Upper lobe of left lung (tissue), 6 donors: ENCODE measurements around the gene EHMT1. TPM values are rescaled to one million over a fixed set of nuclear protein-coding genes. Genes with fewer than 3 reads are reported as not detected.

ENCODE experiments used
- ATAC-seq, 2 donors: fragments of 200-7000 bp; cut with Tn5 transposase; one replicate each; pipeline ENCODE4 v1.9.1; 2022; ENCODE audit warnings: mild to moderate bottlenecking in 2 of 2, moderate library complexity in 2 of 2; ENCODE audit not compliant: low FRiP score in 2 of 2
- DNase-seq, 2 donors: peaks; one replicate each; pipeline ENCODE4 v3.0.0-alpha.2; 2019 to 2020
- H3K27ac ChIP-seq, 4 donors: fragments of 200-600 bp; sonication (generic); one replicate each; pipeline ENCODE4 v1.5.1; 2016 to 2019
- H3K27me3 ChIP-seq, 4 donors: fragments of 200-600 bp; sonication (generic); one replicate each; pipeline ENCODE4 v1.5.1; 2017 to 2019
- H3K36me3 ChIP-seq, 4 donors: fragments of 200-600 bp; sonication (generic); one replicate each; pipeline ENCODE4 v1.5.1; 2016 to 2019
- H3K4me1 ChIP-seq, 4 donors: fragments of 200-600 bp; sonication (generic); one replicate each; pipeline ENCODE4 v1.5.1; 2018 to 2019
- H3K4me3 ChIP-seq, 4 donors: fragments of 200-600 bp; sonication (generic); one replicate each; pipeline ENCODE4 v1.5.1; 2017 to 2019; ENCODE audit warnings: mild to moderate bottlenecking in 2 of 4, moderate library complexity in 1 of 4
- H3K9me3 ChIP-seq, 4 donors: fragments of 200-600 bp; sonication (generic); one replicate each; pipeline ENCODE4 v1.5.1; 2018 to 2019
- CTCF ChIP-seq, 6 experiments: fragments of 450-650 bp in 4 of 6; fragments of 200-600 bp in 2 of 6; sonication (generic) in 2 of 6; IDR thresholded peaks; one replicate each; pipeline ENCODE4 v1.5.1; 2016 to 2019; ENCODE audit warnings: antibody characterized with exemption in 6 of 6
- EP300 ChIP-seq, 4 donors: sonication (generic); formaldehyde crosslinking; IDR thresholded peaks; one replicate each; pipeline ENCODE4 v1.5.1; 2017; ENCODE audit warnings: antibody characterized with exemption in 4 of 4, control low read depth in 2 of 4
- POLR2A ChIP-seq, 4 donors: fragments of 450-650 bp; IDR thresholded peaks; one replicate each; pipeline ENCODE4 v1.5.1; 2016 to 2017; ENCODE audit warnings: antibody characterized with exemption in 4 of 4, mild to moderate bottlenecking in 2 of 4
- POLR2AphosphoS5 ChIP-seq, 2 donors: sonication (generic); formaldehyde crosslinking; IDR thresholded peaks; one replicate each; pipeline ENCODE4 v1.5.1; 2017; ENCODE audit warnings: antibody characterized with exemption in 2 of 2
- WGBS, 2 donors: methylation state at CpG; one replicate each; pipeline ENCODE4 v1.1.5; 2017 to 2018; 5-methylcytosine and 5-hydroxymethylcytosine counted together
- total RNA-seq, 6 donors: library from RNA; depleted of rRNA in 4 of 6; stranded (reverse); fragments of >200 nt in 4 of 6; gene quantifications; one replicate each; pipeline versions ENCODE4 v1.1.0 to v1.2.1, GENCODE V29; 2016 to 2021
- donor health status: DM: no; HTN: no; CAD: no; lungs with moderate emphysema.
- donor health status: DM: no; HTN: yes; CAD: no; lungs with severe emphysema.

EHMT1 gene
- total RNA-seq, 6 donors from 2014 or later = 68.0 to 183 (median 83.6) TPM

- TF ChIP-seq POLR2A (IDR thresholded peaks at IDR 0.05) = no peak
- peak in 1 of 4 donors; percentile 32 for TF ChIP-seq EP300 (IDR thresholded peaks at IDR 0.05)
- H3K27ac ChIP-seq = peak overlapping the region in 1 of 4 donors; percentile 65
- 69 to 80% methylated on average over 22 to 24 of the region's 26 CpGs for WGBS, 2 donors
Observed at GRCh38 chr9:137813651-137814415, 195.0 kb downstream of the EHMT1 start.

GRCh38 chr9:137814436-137814835, 195.6 kb downstream of the EHMT1 start:
- H3K27me3 ChIP-seq = no peaks in the 10 kb centered on the region
- H3K4me1 ChIP-seq = peaks cover 0 to 10% (median 0%) of the 10 kb centered on the region in 4 donors
- peaks cover 38 to 82% (median 73%) of the 10 kb centered on the region in 4 donors for H3K36me3 ChIP-seq
- no peak overlapping the region for H3K4me3 ChIP-seq
- TF ChIP-seq POLR2AphosphoS5 (IDR thresholded peaks at IDR 0.05) = no peak
- no peak for TF ChIP-seq POLR2A (IDR thresholded peaks at IDR 0.05)
- TF ChIP-seq EP300 (IDR thresholded peaks at IDR 0.05) = no peak
- TF ChIP-seq CTCF (IDR thresholded peaks at IDR 0.05) = no peak
- peak overlapping the region in 1 of 4 donors; percentile 65 for H3K27ac ChIP-seq
- WGBS, 2 donors = 80 to 85% methylated on average over 6 to 23 of the region's 23 CpGs
- DNase-seq (peak in 1 of 2 donors; percentile 76), ATAC-seq (no peak)
- no peaks in the 10 kb centered on the region for H3K9me3 ChIP-seq

More at GRCh38 chr9:137813651-137814415, 195.0 kb downstream of the EHMT1 start:
- DNase-seq = peak; percentile 86 to 87
- Histone ChIP-seq H3K4me1 (peaks cover 0 to 10% (median 0%) of the 10 kb centered on the region in 4 donors), H3K27me3 (no peaks in the 10 kb centered on the region), H3K36me3 (peaks cover 38 to 88% (median 78%) of the 10 kb centered on the region in 4 donors), H3K4me3 (no peak overlapping the region), H3K9me3 (no peaks in the 10 kb centered on the region)
- ATAC-seq = peak; percentile 24 to 81

GRCh38 chr9:137814841-137815240, 196.0 kb downstream of the EHMT1 start:
- 90 to 91% methylated on average over 11 of the region's 11 CpGs for WGBS, 2 donors
- peaks cover 38 to 82% (median 72%) of the 10 kb centered on the region in 4 donors for H3K36me3 ChIP-seq
- H3K9me3 ChIP-seq = no peaks in the 10 kb centered on the region
- H3K4me1 ChIP-seq = peaks cover 0 to 10% (median 0%) of the 10 kb centered on the region in 4 donors
- ATAC-seq = no peak
- no peak for TF ChIP-seq EP300 (IDR thresholded peaks at IDR 0.05)
- no peak for TF ChIP-seq CTCF (IDR thresholded peaks at IDR 0.05)
- no peak for TF ChIP-seq POLR2A (IDR thresholded peaks at IDR 0.05)
- TF ChIP-seq POLR2AphosphoS5 (IDR thresholded peaks at IDR 0.05) = no peak
- H3K27ac ChIP-seq = peak overlapping the region in 1 of 4 donors; percentile 65
- DNase-seq = no peak
- no peak overlapping the region for H3K4me3 ChIP-seq
- H3K27me3 ChIP-seq = no peaks in the 10 kb centered on the region

GRCh38 chr9:137815256-137816255, 196.8 kb downstream of the EHMT1 start:
- peak in 1 of 2 donors; percentile 38 for DNase-seq
- Histone ChIP-seq H3K27ac (no peak overlapping the region), H3K27me3 (no peaks in the 10 kb centered on the region), H3K4me1 (peaks cover 0 to 10% (median 0%) of the 10 kb centered on the region in 4 donors), H3K9me3 (no peaks in the 10 kb centered on the region), H3K36me3 (peaks cover 38 to 85% (median 75%) of the 10 kb centered on the region in 4 donors), H3K4me3 (no peak overlapping the region)
- 96 to 97% methylated on average over 28 to 30 of the region's 30 CpGs for WGBS, 2 donors
- TF ChIP-seq POLR2A (IDR thresholded peaks at IDR 0.05) (no peak), POLR2AphosphoS5 (IDR thresholded peaks at IDR 0.05) (no peak), EP300 (IDR thresholded peaks at IDR 0.05) (no peak), CTCF (IDR thresholded peaks at IDR 0.05) (no peak)
- no peak for ATAC-seq
